Natural killer cell (primary cell): Measurements from ENCODE around the gene RC3H1. TPM values are rescaled to one million over a fixed set of nuclear protein-coding genes. Genes with fewer than 3 reads are reported as not detected.
"Not testable (repeated sequence)": the region's sequence is repeated elsewhere in the genome, so short reads cannot be mapped to it uniquely, and the experiment has no call there.

Experiments
- ATAC-seq, 3 donors: fragments of 150-1000 bp in 2 of 3; fragments of 200-7000 bp in 1 of 3; cut with Tn5 transposase; 1 replicate in 1 of 3; 2 replicates in 2 of 3; pipeline ENCODE4 v1.10.0; 2021; ENCODE audit warnings: mild to moderate bottlenecking in 2 of 3, moderate library complexity in 2 of 3
- DNase-seq, 2 donors: peaks; one replicate each; pipeline versions ENCODE4 v3.0.0 to v3.0.0-alpha.2; 2013 to 2021; ENCODE audit warnings: mixed read lengths in 1 of 2
- H3K27ac ChIP-seq: one replicate; pipeline ENCODE4 v1.5.1; 2013; ENCODE audit warnings: mild to moderate bottlenecking, low read length
- H3K27me3 ChIP-seq: one replicate; pipeline ENCODE4 v1.6.1; 2013; ENCODE audit warnings: low read length; ENCODE audit not compliant: control insufficient read depth, insufficient read depth
- H3K36me3 ChIP-seq: one replicate; pipeline ENCODE4 v1.6.1; 2013; ENCODE audit warnings: low read length; ENCODE audit not compliant: control insufficient read depth, insufficient read depth
- H3K4me1 ChIP-seq: one replicate; pipeline ENCODE4 v1.6.1; 2013; ENCODE audit warnings: low read length; ENCODE audit not compliant: control insufficient read depth, insufficient read depth
- H3K4me3 ChIP-seq: one replicate; pipeline ENCODE4 v1.5.1; 2013; ENCODE audit warnings: low read length
- H3K9me3 ChIP-seq: one replicate; pipeline ENCODE4 v1.6.1; 2013; ENCODE audit warnings: low read length; ENCODE audit not compliant: control insufficient read depth, insufficient read depth
- H3K27ac Mint-ChIP-seq, 2 donors: one replicate each; pipeline ENCODE4 v1.8.0; 2022; ENCODE audit warnings: mild to moderate bottlenecking in 2 of 2, mixed read lengths in 2 of 2, moderate library complexity in 1 of 2
- H3K27me3 Mint-ChIP-seq, 2 donors: one replicate each; pipeline ENCODE4 v1.8.0; 2022; ENCODE audit warnings: low read depth in 2 of 2, mixed read lengths in 2 of 2
- H3K36me3 Mint-ChIP-seq: one replicate; pipeline ENCODE4 v1.8.0; 2022; ENCODE audit warnings: mixed read lengths
- H3K4me1 Mint-ChIP-seq, 2 donors: one replicate each; pipeline ENCODE4 v1.8.0; 2022; ENCODE audit warnings: mixed read lengths in 2 of 2
- H3K4me3 Mint-ChIP-seq: one replicate; pipeline ENCODE4 v1.8.0; 2022; ENCODE audit warnings: mild to moderate bottlenecking, moderate library complexity, mixed read lengths
- H3K9me3 Mint-ChIP-seq, 2 donors: one replicate each; pipeline ENCODE4 v1.8.0; 2022; ENCODE audit warnings: mixed read lengths in 2 of 2
- CTCF ChIP-seq: fragments of 200-600 bp; IDR thresholded peaks from one replicate; pipeline ENCODE4 v1.8.0; 2022; ENCODE audit warnings: antibody characterized with exemption
- WGBS: methylation state at CpG from one replicate; pipeline ENCODE4 v1.1.7; 2013; ENCODE audit warnings: missing lambda C conversion rate; ENCODE audit not compliant: insufficient coverage; 5-methylcytosine and 5-hydroxymethylcytosine counted together
- intact Hi-C: fragments of 100-400 bp; cut with micrococcal nuclease; formaldehyde crosslinking; loops from one replicate; pipeline ENCODE4 v1.14.2; 2022
- total RNA-seq, 4 donors: library from RNA; stranded (reverse); fragments of 120-200 nt in 1 of 4; gene quantifications; one replicate each; pipeline versions ENCODE4 v1.2.3 to v1.2.4, GENCODE V29; 2013 to 2022

RC3H1 gene
- total RNA-seq, 3 donors from 2014 or later (not counting 1 experiment from before 2014, with no cell fraction given) = 67.8 to 82.1 (median 78.9) TPM

- no peak for TF ChIP-seq CTCF
- Mint-ChIP-seq H3K4me1 (no peaks in the 10 kb centered on the region), H3K27me3 (no peaks in the 10 kb centered on the region), H3K4me3 (no peak overlapping the region), H3K36me3 (no peaks in the 10 kb centered on the region), H3K27ac (no peak overlapping the region), H3K9me3 (no peaks in the 10 kb centered on the region)
- intact Hi-C loops = no loop called here
- H3K4me3 ChIP-seq = no peak overlapping the region
- H3K27ac ChIP-seq = no peak overlapping the region
- ATAC-seq (no peak), DNase-seq (no peak)
- WGBS = 90% methylated on average over 2 of the region's 3 CpGs
- no peaks in the 10 kb centered on the region for H3K27me3 ChIP-seq
- H3K9me3 ChIP-seq = no peaks in the 10 kb centered on the region
- H3K36me3 ChIP-seq = no peaks in the 10 kb centered on the region
- no peaks in the 10 kb centered on the region for H3K4me1 ChIP-seq
Observed at GRCh38 chr1:174052621-174053020, 30.5 kb upstream of the RC3H1 start.

GRCh38 chr1:174051956-174052355 lies 29.8 kb upstream of the RC3H1 start:
- no peaks in the 10 kb centered on the region for H3K9me3 Mint-ChIP-seq
- TF ChIP-seq CTCF = no peak
- Histone ChIP-seq H3K27ac (no peak overlapping the region), H3K9me3 (no peaks in the 10 kb centered on the region), H3K4me3 (no peak overlapping the region), H3K4me1 (no peaks in the 10 kb centered on the region), H3K36me3 (no peaks in the 10 kb centered on the region), H3K27me3 (no peaks in the 10 kb centered on the region)
- 91% methylated on average over 6 of the region's 6 CpGs for WGBS
- DNase-seq (no peak), ATAC-seq (no peak)
- H3K4me3 Mint-ChIP-seq = no peak overlapping the region
- H3K27me3 Mint-ChIP-seq = no peaks in the 10 kb centered on the region
- no peaks in the 10 kb centered on the region for H3K36me3 Mint-ChIP-seq
- intact Hi-C loops = no loop called here
- H3K4me1 Mint-ChIP-seq = no peaks in the 10 kb centered on the region
- H3K27ac Mint-ChIP-seq = no peak overlapping the region

GRCh38 chr1:174049514-174049913 lies 27.4 kb upstream of the RC3H1 start:
- Histone ChIP-seq H3K4me3 (no peak overlapping the region), H3K4me1 (no peaks in the 10 kb centered on the region), H3K27ac (no peak overlapping the region), H3K9me3 (no peaks in the 10 kb centered on the region), H3K27me3 (no peaks in the 10 kb centered on the region), H3K36me3 (no peaks in the 10 kb centered on the region)
- no peak for TF ChIP-seq CTCF
- Mint-ChIP-seq H3K27ac (no peak overlapping the region), H3K27me3 (no peaks in the 10 kb centered on the region), H3K4me3 (no peak overlapping the region), H3K9me3 (no peaks in the 10 kb centered on the region), H3K36me3 (no peaks in the 10 kb centered on the region), H3K4me1 (no peaks in the 10 kb centered on the region)
- ATAC-seq = no peak
- intact Hi-C loops = no loop called here
- DNase-seq = no peak
- 100% methylated on average over 2 of the region's 2 CpGs for WGBS

GRCh38 chr1:174044418-174045222 lies 22.5 kb upstream of the RC3H1 start:
- no peak for TF ChIP-seq CTCF
- Histone ChIP-seq H3K27ac (no peak overlapping the region), H3K27me3 (no peaks in the 10 kb centered on the region), H3K36me3 (no peaks in the 10 kb centered on the region), H3K9me3 (no peaks in the 10 kb centered on the region), H3K4me3 (no peak overlapping the region), H3K4me1 (no peaks in the 10 kb centered on the region)
- Mint-ChIP-seq H3K4me3 (no peak overlapping the region), H3K36me3 (no peaks in the 10 kb centered on the region), H3K9me3 (no peaks in the 10 kb centered on the region), H3K4me1 (no peaks in the 10 kb centered on the region), H3K27me3 (no peaks in the 10 kb centered on the region), H3K27ac (no peak overlapping the region)
- 57% methylated on average over 2 of the region's 4 CpGs for WGBS
- ATAC-seq = no peak
- DNase-seq = no peak
- intact Hi-C loops = no loop called here

GRCh38 chr1:174042509-174042908 lies 20.4 kb upstream of the RC3H1 start:
- H3K4me3 Mint-ChIP-seq, H3K36me3 ChIP-seq, H3K9me3 ChIP-seq, intact Hi-C loops, ATAC-seq, H3K27me3 Mint-ChIP-seq, DNase-seq, H3K4me1 Mint-ChIP-seq, H3K36me3 Mint-ChIP-seq, H3K27me3 ChIP-seq, H3K27ac Mint-ChIP-seq, H3K4me1 ChIP-seq, H3K27ac ChIP-seq, H3K4me3 ChIP-seq, H3K9me3 Mint-ChIP-seq: not testable (repeated sequence)
- 75% methylated on average over 4 of the region's 5 CpGs for WGBS
